NAMALWA (cell line): ENCODE data around the gene SCMH1.
"Not testable (repeated sequence)": the region's sequence is repeated elsewhere in the genome, so short reads cannot be mapped to it uniquely, and the experiment has no call there.

Source experiments
- DNase-seq: peaks from one replicate; pipeline ENCODE4 v3.0.0-alpha.2; 2015; ENCODE audit warnings: low spot score

The SCMH1 gene

GRCh38 chr1:41249319-41249718 lies 7.2 kb upstream of the SCMH1 start:
- no peak for DNase-seq

GRCh38 chr1:41246568-41246967 lies 4.5 kb upstream of the SCMH1 start:
- no peak for DNase-seq

GRCh38 chr1:41245659-41246058 lies 3.6 kb upstream of the SCMH1 start:
- no peak for DNase-seq

DNA sequence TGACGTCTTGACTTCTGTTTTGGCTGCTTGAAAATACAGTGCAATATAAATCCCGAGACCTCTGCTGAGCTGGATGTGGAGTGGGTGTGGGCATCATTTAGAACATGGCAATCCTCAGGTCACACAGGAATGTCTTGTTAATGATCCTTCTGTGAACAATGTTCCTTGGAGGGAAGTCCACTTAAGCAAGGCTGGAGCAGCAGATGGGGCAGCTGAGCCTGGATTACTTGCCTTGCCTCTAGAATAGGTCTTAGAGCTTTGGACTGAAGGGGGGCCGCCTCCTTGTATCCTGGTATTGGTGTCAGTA lies 926 bp upstream of the SCMH1 start:
- DNase-seq, result no peak

- DNase-seq, result no peak
Measured at GRCh38 chr1:41242342-41243078, 404 bp upstream of the SCMH1 start.

DNA sequence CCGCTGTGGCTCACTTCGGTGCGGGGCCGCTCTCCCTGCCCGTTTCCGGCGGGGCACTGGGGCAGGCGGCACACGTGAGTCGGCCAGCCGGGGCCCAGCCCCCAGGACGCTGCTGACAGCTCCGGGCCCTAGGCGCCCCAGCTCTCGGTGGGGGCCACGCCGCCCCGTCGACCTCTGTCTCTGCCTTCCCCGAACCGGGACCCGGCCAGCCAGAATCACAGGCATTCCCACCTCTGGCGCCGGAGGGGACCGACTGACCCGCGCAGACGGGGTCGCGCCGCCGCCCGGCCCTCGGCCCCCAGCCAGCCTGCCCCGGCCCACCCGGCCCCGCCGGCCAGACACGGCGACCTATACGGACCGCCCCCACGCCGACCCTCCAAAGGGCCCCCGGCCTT lies 755 bp downstream of the SCMH1 start:
- DNase-seq, result peak; percentile 72

DNA sequence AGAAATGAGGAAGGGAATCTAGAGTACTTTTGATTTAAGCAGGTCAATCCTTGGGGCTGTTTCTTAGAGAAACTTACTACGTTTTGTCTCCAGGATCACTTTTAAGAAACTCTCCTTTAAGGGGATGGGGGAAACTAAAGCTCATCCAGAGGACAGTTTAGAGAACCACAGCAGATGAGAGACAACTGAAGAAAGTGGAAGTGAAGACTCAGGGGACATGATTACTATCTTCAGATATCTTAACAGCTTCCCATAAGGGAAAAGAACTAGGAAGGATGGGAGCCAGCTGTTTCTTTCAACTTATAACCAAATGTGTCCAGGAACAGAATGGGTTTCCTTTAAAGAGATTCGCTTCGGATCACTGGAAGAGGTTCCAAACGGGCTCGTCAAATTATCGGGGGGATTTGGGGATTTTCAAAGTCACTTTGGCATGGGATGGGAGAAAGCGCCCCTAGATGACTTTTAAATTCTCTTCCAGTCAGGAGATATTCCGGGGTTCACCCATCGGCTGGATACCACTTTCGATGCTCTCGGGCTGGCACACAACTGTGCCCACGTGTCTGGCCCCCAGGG lies 1.2 kb downstream of the SCMH1 start:
- DNase-seq, result peak; percentile 65

DNA sequence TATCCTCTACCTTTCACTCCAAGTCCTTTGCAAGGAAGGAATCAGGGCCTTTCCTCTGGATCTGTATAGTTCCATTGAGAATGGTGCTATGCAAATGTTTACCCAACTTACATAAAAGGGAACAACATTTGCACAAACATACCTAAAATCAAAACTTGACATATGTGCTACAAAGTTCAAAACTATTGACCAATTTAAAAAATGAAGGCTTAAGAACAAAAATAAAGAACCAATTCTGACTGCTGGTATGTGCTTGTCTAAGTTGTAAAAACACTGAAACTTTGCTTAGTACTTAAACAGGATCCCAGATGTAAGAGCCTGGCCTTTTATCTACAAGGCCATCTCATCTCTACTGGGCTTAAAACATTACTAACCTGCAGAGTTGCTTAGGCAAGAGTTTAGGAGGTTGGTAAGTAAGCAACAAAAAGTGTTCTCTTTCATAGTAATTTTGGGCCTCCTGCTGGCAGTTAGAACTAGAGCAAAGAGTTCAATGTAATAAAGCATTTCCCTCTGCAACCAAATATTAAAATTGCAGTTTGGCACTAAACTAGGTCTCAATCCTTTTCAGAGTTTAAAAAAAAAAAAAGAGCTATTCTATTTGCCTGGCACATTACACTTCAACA lies 2.0 kb downstream of the SCMH1 start:
- peak; percentile 70 for DNase-seq

- DNase-seq, result no peak
Measured at GRCh38 chr1:41238311-41238988, 3.7 kb downstream of the SCMH1 start.

DNA sequence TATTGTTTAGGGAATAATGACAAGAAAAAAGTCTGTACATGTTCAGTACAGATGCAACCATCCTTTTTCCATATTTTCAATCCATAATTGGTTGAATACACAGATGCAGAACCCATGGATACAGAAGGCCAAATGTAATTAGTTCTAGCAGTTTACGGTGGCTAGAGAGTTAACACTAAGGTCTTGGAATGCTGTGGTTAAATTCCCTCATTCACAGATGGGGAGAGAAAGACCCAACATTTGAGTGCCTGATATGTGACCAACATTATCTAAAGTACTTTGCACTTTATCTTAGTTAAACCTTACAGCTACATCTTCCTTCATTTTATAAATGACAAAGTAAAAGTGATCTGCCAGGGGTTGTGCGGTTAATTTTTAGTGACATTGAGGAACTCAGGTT lies 5.3 kb downstream of the SCMH1 start:
- DNase-seq, result no peak

- no peak for DNase-seq
Measured at GRCh38 chr1:41235893-41236292, 6.2 kb downstream of the SCMH1 start.

DNA sequence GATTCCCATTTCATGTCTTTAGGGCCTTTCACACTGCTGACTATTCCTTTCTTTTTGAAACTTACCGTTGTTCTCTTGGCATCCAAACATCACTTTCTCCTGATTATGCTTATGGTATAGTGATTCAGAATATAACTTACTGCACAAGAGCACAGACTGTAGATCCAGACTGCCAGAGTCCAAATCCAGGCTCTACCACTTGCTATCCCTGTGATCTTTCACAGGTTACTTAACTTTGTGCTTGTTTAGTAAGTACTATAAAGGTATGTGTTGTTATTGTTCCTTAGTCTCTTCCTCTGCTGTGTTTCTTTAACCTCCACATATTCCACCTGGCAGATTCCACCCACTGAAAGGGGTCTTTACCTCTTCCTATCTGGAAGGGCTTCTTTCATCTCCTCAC lies 8.4 kb downstream of the SCMH1 start:
- no peak for DNase-seq

- no peak for DNase-seq
Measured at GRCh38 chr1:41232305-41232704, 9.8 kb downstream of the SCMH1 start.

- DNase-seq, result no peak
Measured at GRCh38 chr1:41230656-41231055, 11.4 kb downstream of the SCMH1 start.

GRCh38 chr1:41229219-41229618 lies 12.9 kb downstream of the SCMH1 start:
- DNase-seq, result not testable (repeated sequence)

DNA sequence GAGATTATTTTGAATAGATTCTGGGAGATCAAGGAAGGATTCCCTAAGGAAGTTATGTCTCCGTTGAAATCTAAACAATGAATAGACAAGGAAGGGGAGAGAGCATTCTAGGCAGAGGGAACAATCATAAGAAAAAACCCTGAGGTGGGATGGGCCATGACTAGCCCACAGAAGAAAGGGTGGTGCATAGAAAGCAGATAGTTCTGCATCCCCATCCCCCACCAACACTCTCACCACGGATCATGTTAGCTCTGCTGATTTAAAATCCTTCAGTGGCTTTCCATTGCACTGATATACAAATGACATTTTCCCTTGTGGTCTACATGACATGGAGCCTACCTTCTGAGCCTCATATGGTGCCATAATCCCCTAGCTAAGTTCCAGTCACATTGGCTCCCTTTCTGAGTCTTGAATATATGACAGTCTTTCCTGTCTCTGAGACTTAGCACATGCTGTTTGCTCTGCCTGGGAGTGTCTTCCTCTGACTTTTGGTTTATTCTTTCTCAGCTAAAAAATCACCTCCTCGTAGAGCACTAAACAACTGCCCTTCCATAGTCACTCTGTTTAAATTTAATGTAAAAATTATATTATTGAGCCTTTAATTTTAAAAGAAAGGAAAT lies 15.2 kb downstream of the SCMH1 start:
- DNase-seq, result no peak

DNA sequence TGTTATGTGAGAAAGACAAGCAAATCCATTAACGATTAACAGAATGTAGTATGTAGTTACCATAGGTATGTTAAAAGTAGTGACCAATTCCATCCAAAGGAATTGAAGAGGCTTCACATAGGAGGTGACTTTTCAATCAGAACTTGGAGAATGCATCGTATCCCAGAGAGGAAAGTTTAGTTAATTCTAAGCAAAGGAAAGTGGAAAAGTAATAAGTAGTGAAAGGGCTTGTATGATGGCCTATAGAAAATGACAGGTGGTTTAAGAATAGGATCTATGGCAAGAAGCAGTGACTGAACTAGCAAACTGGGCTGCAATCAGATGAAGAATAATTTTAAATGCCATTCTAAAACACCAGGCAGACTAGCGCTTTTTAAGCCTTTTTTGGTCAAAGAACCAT lies 16.6 kb downstream of the SCMH1 start:
- no peak for DNase-seq

GRCh38 chr1:41222496-41222895 lies 19.6 kb downstream of the SCMH1 start:
- DNase-seq, result peak; percentile 31

DNA sequence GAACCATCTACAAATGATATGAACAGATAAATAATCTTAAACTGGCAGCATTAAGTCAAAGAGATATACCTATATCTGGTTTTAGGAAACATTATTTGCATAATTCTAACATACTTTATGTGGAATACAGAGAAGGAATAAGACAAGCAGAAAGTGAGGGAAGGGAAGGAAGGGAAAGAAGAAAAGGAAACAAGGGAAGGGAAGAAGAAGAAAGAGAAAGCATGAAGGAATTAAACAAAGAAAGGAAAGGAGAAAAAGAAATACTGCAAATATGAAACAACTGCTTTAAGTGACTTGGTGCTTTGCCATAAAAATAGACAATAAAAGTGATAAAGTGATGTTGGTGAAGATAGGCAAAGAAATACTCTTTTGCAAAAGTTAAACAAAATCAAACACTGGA lies 20.1 kb downstream of the SCMH1 start:
- DNase-seq, result no peak

DNA sequence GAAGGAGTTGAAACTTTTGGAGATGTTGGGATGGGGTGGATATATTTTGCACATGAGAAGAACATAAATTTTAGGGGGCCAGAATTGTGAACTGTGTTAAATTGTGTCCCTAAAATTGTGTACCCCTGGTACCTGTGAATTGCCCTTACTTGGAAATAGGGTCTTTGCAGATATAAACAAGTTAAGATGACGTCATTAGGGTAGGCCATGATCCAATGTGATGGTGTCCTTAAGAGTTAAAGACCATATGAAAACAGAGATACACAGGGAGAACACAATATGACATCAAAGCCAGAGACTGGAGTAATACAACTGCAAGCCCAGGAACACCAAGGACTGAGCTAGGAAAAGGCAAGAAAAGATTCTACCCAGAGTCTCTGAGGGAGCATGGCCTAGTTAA lies 24.0 kb downstream of the SCMH1 start:
- DNase-seq, result no peak

GRCh38 chr1:41217441-41217840 lies 24.7 kb downstream of the SCMH1 start:
- no peak for DNase-seq

- no peak for DNase-seq
Measured at GRCh38 chr1:41215623-41216022, 26.5 kb downstream of the SCMH1 start.

- DNase-seq, result no peak
Measured at GRCh38 chr1:41213341-41213740, 28.8 kb downstream of the SCMH1 start.
